GM18526 (cell line): ENCODE measurements around the gene DSCAML1.

Experiments used
- POLR2A ChIP-seq: IDR thresholded peaks from 3 replicates; pipeline ENCODE4 v1.6.1; 2011; ENCODE audit not compliant: insufficient read length; ENCODE audit errors: extremely low read depth

DSCAML1 gene, protein sequence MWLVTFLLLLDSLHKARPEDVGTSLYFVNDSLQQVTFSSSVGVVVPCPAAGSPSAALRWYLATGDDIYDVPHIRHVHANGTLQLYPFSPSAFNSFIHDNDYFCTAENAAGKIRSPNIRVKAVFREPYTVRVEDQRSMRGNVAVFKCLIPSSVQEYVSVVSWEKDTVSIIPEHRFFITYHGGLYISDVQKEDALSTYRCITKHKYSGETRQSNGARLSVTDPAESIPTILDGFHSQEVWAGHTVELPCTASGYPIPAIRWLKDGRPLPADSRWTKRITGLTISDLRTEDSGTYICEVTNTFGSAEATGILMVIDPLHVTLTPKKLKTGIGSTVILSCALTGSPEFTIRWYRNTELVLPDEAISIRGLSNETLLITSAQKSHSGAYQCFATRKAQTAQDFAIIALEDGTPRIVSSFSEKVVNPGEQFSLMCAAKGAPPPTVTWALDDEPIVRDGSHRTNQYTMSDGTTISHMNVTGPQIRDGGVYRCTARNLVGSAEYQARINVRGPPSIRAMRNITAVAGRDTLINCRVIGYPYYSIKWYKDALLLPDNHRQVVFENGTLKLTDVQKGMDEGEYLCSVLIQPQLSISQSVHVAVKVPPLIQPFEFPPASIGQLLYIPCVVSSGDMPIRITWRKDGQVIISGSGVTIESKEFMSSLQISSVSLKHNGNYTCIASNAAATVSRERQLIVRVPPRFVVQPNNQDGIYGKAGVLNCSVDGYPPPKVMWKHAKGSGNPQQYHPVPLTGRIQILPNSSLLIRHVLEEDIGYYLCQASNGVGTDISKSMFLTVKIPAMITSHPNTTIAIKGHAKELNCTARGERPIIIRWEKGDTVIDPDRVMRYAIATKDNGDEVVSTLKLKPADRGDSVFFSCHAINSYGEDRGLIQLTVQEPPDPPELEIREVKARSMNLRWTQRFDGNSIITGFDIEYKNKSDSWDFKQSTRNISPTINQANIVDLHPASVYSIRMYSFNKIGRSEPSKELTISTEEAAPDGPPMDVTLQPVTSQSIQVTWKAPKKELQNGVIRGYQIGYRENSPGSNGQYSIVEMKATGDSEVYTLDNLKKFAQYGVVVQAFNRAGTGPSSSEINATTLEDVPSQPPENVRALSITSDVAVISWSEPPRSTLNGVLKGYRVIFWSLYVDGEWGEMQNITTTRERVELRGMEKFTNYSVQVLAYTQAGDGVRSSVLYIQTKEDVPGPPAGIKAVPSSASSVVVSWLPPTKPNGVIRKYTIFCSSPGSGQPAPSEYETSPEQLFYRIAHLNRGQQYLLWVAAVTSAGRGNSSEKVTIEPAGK (N-terminal part only)

GRCh38 chr11:117796872-117797529 lies at the start of gene DSCAML1:
Gene DSCAML1 (minus strand): TSS chr11:117797216. CDS start chr11:117797079, 137 bp downstream.
- no peak for TF ChIP-seq POLR2A

DNA sequence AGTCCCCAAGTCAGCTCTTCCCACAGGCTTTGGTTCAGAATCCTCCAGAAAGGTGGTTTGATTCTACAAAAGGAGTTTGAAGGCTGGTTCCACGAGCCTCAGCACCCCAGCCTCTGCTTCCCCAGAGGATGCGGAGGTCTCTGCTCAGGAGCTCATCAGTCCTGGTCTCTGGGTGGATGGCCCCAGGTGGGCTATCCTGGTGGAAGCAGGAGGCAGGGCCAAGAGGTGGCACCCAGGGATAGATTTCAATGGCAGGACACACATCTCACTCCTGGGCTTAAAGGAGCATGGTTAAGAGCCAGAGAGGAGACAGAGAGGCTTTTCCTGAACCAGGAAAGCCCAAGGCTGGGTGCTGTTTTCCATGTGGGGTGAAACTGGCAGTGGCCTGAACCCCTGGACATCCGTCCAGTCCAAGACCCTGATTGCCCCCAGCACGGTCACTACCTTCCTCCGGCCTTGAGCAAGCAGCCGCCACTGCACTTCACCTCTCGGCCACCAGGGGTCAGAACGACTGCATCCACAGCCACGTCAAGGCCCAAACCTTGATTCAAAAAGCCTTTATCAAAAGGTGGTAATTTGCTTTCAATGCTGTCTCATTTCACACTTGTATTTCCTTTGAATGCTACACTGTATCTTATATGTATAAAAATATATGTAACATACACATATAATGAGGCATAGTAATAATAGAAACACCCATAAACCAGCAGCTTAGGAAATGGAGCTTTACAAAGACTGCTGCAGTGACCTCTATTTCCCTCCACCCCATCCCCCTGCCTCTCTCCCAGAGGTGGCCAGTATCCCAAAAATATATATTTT lies 46.9 kb upstream of the DSCAML1 start:
- TF ChIP-seq POLR2A: no peak

DNA sequence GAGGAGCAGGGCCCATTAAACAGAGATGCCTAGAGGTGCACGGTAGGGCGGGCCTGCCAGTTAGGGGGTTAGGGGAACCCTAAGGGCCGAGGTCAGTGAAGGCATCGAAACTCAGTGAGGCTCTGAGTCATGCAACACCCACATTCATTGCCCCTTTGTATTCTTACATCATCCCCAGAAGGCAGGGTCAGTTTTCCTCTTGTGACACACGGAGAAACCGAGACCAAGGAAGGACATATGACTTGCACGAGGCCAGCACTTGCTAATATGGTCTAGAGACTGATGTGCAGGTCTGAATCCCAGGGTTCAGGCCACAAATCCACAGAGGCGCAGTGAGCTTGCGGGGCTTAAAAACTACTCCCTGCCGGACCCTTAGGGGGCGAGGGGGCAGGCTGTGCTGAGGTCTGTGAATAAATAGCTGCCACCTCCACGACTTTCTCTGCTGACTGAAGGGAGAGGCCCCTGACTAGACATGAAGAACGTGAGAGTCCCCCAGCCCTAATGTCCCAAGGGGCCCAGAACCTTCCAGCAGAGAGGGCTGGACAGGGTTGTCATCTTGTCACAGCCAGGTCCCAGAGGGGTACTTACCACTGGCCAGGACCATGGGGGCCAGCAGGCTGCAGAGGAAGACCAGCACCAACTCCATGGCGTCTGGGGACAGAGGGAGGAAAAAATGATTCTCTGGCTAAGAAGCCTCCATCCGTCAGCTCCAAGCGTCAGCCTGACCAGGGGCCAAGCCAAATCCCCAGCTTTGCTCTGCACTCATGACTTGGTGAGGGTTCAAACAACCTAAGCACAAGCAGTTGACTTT lies 45.3 kb upstream of the DSCAML1 start:
- no peak for TF ChIP-seq POLR2A

DNA sequence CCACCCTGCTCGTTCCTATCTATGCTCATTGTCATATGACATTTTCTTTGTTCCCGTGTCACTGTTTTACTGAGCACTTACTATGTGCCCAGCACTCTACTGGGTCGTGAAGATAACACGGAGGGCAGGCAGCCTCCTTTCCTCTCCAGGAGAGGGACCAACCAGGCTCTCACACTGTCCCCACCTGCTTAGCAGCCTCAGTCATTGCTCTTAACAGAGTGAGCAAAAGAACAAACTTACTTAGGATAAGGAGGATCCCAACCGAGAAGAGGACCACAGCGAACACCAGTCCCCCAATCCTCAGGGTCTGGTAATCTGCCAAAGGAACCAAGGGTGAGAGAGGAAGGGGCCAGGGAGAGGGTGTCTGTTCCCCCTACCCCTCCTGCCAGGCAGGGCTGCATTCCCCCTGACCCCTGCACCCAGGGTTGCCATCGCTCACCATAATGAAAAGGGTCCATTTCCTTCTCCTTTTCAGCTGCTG lies 44.6 kb upstream of the DSCAML1 start:
- no peak for TF ChIP-seq POLR2A

GRCh38 chr11:117840881-117841550 lies 44.0 kb upstream of the DSCAML1 start:
- TF ChIP-seq POLR2A: no peak

DNA sequence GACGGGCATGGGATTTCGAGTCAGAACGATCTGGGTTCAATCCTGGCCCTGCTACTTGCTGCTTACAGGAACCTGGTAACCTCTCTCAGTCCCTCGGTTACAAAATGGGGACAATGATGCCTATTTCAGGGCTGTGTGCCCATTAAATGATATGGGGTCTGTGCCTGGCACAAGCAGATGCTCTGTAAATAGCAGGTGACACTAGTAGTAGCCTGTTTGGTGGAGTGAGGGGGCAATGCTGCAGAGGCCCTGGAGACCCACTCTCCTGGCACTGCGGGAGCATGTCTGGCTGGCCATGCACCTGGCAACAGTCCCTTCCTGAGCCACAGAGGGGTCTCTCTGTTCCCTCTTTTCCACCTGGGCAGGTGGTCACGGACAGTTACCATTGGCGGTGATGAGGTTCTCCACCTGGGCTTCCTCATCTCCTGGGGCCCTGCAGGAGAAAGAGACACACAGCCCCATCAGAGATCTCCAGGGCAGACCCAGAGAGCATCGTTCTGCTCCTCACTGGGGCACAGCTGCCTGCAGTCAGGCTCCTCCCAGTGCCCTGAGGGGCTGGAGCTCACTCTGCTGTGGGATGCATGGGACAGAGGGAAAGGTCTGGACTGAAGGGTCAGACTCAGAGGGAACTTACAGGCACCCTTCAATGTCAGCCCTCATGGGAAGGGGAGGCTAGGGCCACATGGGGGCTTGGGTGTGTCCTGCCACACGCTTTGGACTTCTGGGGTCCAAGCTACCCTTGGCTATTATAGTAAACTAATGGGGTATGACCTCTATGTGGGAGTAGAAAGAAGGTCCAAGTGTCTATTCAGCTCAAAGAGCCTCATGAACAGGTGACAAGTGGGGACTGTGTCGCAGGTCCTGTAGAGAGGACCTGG lies 43.2 kb upstream of the DSCAML1 start:
- no peak for TF ChIP-seq POLR2A

GRCh38 chr11:117839380-117839881 lies 42.4 kb upstream of the DSCAML1 start:
- no peak for TF ChIP-seq POLR2A

DNA sequence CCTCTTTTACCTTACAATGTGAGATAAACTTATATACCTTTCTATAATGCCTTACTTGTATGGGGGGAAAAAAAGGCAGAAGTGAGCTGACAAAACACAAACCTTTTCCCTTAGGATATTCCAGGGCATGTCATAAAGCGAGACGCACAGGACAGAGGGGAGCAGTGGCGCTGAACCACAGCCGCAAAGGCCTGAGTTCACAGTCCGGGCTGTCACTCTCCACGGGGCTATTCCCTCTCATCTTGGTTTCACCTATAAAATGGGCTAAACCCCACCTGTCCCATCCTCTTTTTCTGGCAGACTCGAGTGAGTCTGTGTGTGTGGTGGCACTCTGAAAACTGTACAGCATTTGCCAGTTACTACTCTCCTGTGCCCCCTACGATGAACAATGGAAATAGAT lies 41.9 kb upstream of the DSCAML1 start:
- TF ChIP-seq POLR2A: no peak

DNA sequence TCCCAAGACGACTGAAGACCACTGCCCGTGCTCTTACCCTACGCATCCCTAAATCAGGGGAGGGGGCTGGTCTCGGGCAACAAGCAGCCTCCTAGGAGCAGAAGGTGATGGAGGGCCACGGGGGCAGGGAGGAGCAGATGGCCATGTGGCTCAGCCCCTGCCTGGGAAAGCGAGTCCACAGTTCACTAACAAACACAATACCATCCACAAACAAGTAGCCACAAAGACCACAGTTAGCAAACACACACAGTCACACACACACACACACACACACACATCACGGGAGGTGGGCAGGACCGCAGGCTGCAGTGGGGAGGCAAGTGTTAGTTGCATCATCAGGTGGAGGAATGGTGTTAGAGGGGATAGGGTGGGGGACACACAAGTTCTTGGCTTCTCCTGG lies 40.8 kb upstream of the DSCAML1 start:
- TF ChIP-seq POLR2A: no peak

- TF ChIP-seq POLR2A: no peak
Measured at GRCh38 chr11:117837070-117837776, 40.2 kb upstream of the DSCAML1 start.
